HG03460 (cell line): ENCODE data around the gene GH1.
"Not testable (repeated sequence)": the region's sequence is repeated elsewhere in the genome, so short reads cannot be mapped to it uniquely, and the experiment has no call there.

Source experiments
- ATAC-seq: cut with Tn5 transposase; IDR thresholded peaks from one replicate; pipeline ENCODE4 v1.9.1; 2021; ENCODE audit not compliant: unreplicated experiment

The GH1 gene

DNA sequence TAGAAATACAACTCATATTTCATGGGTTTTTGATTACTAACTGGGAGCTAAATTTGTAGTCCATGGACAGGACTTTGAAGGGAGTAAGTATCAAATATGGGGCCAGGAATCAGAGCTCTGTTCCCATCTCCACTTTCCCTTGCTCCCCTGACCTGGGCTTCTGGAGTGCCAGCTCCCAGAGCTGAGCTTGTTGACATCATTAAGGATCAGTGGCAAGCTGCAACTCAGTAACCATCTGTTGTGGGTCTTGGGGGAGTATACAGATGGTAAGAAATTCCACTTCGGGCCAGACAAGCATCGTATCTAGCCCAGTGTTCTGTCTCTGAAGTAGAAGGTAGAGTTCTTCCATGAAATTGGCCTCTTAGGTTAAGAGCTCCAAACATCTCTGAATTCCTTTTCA lies 16.7 kb downstream of the GH1 start:
- not testable (repeated sequence) for ATAC-seq

DNA sequence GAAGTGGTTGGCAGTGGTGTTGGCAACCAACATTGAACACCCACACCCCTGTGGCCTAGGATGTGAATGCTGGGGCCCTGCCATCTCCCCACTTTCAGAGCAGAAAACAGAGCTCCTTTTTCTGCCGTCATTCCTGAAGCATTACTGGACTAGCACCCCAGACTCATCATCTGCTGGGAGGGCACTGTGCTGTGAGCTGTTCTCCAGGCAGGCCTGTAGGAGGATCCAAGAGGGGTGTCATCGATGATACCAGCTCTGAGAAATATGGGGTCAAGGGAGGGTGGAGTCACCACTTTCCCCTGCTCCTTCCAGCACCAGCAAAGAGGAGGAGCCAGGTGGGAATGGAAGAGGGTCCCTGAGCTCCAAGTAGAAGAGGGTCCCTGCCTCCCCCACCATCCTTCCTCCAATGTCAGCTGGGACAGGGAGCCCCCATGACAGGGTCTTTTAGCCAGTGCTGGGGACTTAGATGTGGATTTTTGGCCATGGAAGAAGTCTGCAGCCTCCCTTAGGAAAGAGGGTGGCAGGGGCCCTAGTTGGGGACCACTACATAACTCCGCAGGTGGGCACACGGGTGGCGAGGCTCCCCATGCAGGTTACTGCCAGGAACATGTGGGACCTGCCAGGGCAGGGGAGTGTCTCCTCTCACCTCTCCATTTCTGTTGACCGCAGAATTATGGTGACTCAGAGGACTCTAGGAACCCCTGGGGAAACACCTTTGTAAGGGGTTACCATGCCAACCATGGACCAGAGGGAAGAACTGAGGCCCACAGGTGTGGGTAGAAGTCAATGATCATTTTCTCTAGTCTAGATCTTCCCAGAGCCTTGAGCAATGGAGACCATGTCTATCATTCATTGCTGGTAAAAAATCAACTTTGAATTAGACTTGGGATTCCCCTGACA lies 19.5 kb downstream of the GH1 start:
- ATAC-seq = not testable (repeated sequence)

DNA sequence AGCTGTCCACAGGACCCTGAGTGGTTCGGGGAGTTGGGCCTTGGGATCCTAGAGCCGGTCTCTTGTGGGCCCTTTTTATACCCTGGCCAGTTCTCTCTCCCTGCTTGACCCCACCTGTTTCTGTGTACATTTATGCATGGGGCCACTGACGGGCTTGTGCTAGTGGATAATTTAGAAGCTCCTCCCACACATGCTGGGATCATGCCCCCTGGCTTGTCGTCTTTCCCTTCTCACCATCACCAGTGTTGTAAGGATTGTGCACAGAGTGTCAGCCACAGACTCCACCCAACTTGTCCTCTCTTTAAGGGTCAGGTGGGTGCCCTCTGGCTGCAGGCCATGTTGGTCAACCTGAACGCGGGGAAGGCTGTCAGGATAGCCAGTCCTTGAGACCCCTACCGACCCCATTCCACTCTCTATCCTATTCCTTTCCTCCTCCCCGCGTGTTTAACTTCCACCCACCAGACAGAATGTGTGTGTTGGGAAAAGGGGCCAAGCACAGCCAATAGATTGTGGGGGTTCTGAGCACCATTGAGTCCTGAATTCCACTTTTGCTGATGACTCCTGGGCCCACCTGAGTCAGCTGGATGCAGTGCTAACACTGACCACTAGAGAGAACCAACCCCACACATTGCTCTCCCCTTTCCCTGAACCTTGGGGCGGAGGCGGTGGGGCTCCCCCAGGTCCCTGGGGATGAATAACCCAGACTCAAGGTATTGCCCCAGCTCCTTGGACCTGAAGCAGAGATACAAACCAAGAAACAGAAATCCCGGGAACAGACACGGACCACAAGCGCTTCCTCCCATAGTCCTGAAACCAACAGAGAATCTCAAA lies 21.9 kb downstream of the GH1 start, which contains the start of gene CSH1:
Gene CSH1 (minus strand): TSS at position 51 of the 831 bp plus-strand sequence. CDS start 63 bp downstream, outside the sequence.
- ATAC-seq = not testable (repeated sequence)

DNA sequence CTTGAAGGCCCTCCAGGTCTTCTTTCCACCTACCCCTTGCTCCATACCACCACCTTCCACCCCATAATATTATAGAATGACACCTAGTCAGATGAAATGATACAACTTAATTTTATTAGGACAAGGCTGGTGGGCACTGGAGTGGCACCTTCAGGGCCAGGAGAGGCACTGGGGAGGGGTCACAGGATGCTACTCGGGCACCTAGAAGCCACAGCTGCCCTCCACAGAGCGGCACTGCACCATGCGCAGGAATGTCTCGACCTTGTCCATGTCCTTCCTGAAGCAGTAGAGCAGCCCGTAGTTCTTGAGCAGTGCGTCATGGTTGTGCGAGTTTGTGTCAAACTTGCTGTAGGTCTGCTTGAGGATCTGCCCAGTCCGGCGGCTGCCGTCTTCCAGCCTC lies 23.8 kb downstream of the GH1 start:
- ATAC-seq = not testable (repeated sequence)

GRCh38 chr17:63894021-63894420 lies 24.6 kb downstream of the GH1 start:
- ATAC-seq = not testable (repeated sequence)

GRCh38 chr17:63892316-63893037 lies 26.2 kb downstream of the GH1 start:
- not testable (repeated sequence) for ATAC-seq

GRCh38 chr17:63889026-63889848 lies 29.4 kb downstream of the GH1 start:
- not testable (repeated sequence) for ATAC-seq

DNA sequence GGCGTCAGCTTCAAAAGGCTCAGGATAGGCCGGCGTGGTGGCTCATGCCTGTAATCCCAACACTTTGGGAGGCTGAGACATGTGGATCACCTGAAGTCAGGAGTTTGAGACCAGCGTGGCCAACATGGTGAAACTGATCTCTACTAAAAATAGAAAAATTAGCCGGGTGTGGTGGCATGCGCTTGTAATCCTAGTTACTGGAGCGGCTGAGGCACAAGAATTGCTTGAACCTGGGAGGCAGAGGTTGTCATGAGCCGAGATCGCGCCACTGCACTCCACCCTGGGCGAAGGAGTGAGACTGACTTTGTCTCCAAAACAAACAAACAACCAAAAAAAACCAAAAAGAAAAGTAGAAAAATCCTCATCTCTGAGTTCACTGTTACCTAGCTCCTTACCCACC lies 33.5 kb downstream of the GH1 start:
- not testable (repeated sequence) for ATAC-seq

- not testable (repeated sequence) for ATAC-seq
Observed at GRCh38 chr17:63882626-63883126, 36.0 kb downstream of the GH1 start.

GRCh38 chr17:63881935-63882601 lies 36.6 kb downstream of the GH1 start, which contains the start of gene GH2:
GH2 (minus strand) TSS chr17:63881944; CDS start chr17:63881801, 143 bp downstream.
- ATAC-seq = no peak

- not testable (repeated sequence) for ATAC-seq
Observed at GRCh38 chr17:63881337-63881736, 37.3 kb downstream of the GH1 start.

DNA sequence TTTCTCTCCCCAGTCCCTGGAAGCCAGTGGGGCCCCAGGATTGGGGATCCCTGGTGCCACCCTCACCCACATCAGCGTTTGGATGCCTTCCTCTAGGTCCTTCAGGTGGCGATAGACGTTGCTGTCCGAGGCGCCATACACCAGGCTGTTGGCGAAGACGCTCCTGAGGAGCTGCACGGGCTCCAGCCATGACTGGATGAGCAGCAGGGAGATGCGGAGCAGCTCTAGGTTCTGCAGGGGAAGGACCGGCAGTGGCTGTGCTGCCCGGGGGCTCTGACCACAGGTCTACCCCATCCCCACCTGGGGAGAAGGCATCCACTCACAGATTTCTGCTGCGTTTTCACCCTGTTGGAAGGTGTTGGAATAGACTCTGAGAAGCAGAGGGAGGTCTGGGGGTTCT lies 37.9 kb downstream of the GH1 start:
- no peak for ATAC-seq

DNA sequence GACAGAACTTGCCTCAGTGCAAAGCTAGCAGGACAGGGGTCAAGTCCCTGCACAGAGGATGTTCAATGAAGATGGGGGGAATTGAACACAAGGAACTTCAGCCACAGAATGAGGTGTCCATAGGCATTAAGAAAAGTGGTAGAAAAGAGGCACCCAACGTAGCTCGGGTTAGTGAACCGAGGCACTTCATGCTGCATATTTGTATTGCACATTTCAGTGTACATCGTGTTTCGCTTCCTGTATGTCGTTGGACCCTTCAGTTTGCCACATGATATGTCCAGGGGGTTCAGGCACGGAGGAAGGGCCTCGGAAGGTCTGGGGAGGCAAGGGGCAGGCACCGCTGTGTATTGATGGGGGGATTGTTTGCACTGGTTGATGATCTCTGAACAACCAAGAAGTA lies 40.2 kb downstream of the GH1 start:
- ATAC-seq = not testable (repeated sequence)

DNA sequence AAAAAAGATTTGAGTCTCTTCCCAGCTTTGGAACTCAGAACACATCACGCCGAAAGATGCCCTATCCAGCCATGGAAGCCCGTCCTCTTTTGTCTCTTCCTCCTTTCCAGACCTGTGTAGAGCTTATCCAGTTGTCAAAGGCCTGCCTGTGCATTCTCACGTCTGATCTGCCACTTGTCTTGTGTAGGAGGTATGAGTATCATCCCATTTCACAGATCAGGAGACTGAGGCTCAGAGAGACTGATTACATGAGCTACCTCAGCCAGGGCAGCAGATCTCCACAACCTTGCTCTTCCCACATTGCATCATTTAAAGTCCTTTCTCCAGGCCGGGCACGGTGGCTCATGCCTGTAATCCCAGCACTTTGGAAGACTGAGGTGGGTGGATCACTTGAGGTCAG lies 43.9 kb downstream of the GH1 start:
- not testable (repeated sequence) for ATAC-seq

DNA sequence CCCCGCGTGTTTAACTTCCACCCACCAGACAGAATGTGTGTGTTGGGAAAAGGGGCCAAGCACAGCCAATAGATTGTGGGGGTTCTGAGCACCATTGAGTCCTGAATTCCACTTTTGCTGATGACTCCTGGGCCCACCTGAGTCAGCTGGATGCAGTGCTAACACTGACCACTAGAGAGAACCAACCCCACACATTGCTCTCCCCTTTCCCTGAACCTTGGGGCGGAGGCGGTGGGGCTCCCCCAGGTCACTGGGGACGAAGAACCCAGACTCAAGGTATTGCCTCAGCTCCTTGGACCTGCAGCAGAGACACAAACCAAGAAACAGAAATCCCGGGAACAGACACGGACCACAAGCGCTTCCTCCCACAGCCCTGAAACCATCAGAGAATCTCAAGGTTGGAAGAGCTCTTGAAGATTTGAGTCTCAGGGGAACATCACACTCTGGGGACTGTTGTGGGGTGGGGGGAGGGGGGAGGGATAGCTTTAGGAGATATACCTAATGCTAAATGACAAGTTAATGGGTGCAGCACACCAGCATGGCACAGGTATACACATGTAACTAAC lies 44.5 kb downstream of the GH1 start:
- not testable (repeated sequence) for ATAC-seq

DNA sequence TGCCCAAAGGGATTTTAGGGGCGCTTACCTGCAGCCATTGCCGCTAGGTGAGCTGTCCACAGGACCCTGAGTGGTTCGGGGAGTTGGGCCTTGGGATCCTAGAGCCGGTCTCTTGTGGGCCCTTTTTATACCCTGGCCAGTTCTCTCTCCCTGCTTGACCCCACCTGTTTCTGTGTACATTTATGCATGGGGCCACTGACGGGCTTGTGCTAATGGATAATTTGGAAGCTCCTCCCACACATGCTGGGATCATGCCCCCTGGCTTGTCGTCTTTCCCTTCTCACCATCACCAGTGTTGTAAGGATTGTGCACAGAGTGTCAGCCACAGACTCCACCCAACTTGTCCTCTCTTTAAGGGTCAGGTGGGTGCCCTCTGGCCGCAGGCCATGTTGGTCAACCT lies 45.1 kb downstream of the GH1 start, which contains the start of gene CSH2:
Gene CSH2 (minus strand): TSS at position 101 of the 400 bp plus-strand sequence. CDS start 63 bp downstream, at position 38.
- not testable (repeated sequence) for ATAC-seq

DNA sequence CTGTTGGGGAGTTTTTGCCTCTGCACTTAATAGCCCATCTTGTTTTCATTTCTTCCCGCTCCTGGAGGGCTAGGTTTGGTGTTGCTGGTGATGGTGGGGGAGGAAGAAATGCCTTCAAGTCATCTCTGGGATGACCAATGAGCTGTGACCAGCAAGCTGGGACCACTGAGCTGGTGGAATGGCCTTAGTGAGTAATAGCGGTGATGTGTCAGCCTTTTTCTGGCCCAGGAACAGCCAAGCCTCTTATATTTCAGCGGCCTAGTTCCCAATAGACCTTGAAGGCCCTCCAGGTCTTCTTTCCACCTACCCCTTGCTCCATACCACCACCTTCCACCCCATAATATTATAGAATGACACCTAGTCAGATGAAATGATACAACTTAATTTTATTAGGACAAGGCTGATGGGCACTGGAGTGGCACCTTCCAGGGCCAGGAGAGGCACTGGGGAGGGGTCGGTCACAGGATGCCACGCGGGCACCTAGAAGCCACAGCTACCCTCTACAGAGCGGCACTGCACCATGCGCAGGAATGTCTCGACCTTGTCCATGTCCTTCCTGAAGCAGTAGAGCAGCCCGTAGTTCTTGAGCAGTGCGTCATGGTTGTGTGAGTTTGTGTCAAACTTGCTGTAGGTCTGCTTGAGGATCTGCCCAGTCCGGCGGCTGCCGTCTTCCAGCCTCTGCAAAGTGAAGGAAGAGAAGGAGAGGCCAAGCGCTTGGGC lies 46.8 kb downstream of the GH1 start:
- not testable (repeated sequence) for ATAC-seq

GRCh38 chr17:63870292-63870665 lies 48.4 kb downstream of the GH1 start:
- ATAC-seq = not testable (repeated sequence)
